WTC11 (cell line): Measurements from ENCODE around the gene ZNF792. TPM values are rescaled to one million over a fixed set of nuclear protein-coding genes. Genes with fewer than 3 reads are reported as not detected.
A peak's percentile ranks its signal among the peaks of the same experiment; 100 is the strongest.

Source experiments
- ATAC-seq: fragments of 200-7000 bp; cut with Tn5 transposase; 2 replicates; pipeline ENCODE4 v1.10.0; 2021; ENCODE audit warnings: mild to moderate bottlenecking, moderate library complexity
- CTCF ChIA-PET: fragments of 300-600 bp; sonication (Branson Sonifier 250); formaldehyde crosslinking; loops from one replicate; lab custom pipeline; 2021; ENCODE audit warnings: antibody characterized with exemption; lab: Charles Lee
- POLR2A ChIA-PET: fragments of 350-600 bp; sonication (Branson Sonifier 250); formaldehyde crosslinking; loops from one replicate; lab custom pipeline; 2021; ENCODE audit warnings: antibody characterized with exemption; lab: Charles Lee
- DNase-seq: peaks from one replicate; pipeline ENCODE4 v3.0.0; 2021; ENCODE audit warnings: low spot score
- H3K27ac Mint-ChIP-seq: 2 replicates; pipeline ENCODE4 v1.8.0; 2021; ENCODE audit warnings: mixed read lengths
- H3K27me3 Mint-ChIP-seq: 2 replicates; pipeline ENCODE4 v1.8.0; 2021; ENCODE audit warnings: low read depth, mild to moderate bottlenecking, moderate library complexity, mixed read lengths
- H3K36me3 Mint-ChIP-seq: 2 replicates; pipeline ENCODE4 v1.8.0; 2021; ENCODE audit warnings: mixed read lengths
- H3K4me1 Mint-ChIP-seq: 2 replicates; pipeline ENCODE4 v1.8.0; 2022; ENCODE audit warnings: mixed read lengths
- H3K4me3 Mint-ChIP-seq: 2 replicates; pipeline ENCODE4 v1.8.0; 2021; ENCODE audit warnings: mild to moderate bottlenecking, moderate library complexity, mixed read lengths
- H3K9me3 Mint-ChIP-seq: 2 replicates; pipeline ENCODE4 v1.8.0; 2021; ENCODE audit warnings: mixed read lengths
- E2F1 ChIP-seq: sonication (generic); formaldehyde crosslinking; IDR thresholded peaks from 2 replicates; pipeline ENCODE4 v1.8.0; 2022; ENCODE audit warnings: mild to moderate bottlenecking, missing genetic modification reagents
- E2F5 ChIP-seq: sonication (generic); formaldehyde crosslinking; IDR thresholded peaks from 2 replicates; pipeline ENCODE4 v1.8.1; 2022; ENCODE audit warnings: mild to moderate bottlenecking, moderate library complexity, missing genetic modification reagents
- ERG ChIP-seq: fragments of 250-450 bp; sonication (Bioruptor Pico); IDR thresholded peaks from 2 replicates; pipeline ENCODE4 v1.8.0; 2021; ENCODE audit warnings: mild to moderate bottlenecking
- ETV6 ChIP-seq: sonication (generic); formaldehyde crosslinking; IDR thresholded peaks from 2 replicates; pipeline ENCODE4 v1.8.1; 2022; ENCODE audit warnings: mild to moderate bottlenecking, missing genetic modification reagents
- JAZF1 ChIP-seq: fragments of 250-450 bp; sonication (Bioruptor Pico); IDR thresholded peaks from 2 replicates; pipeline ENCODE4 v1.9.0; 2021; ENCODE audit warnings: moderate library complexity, mild to moderate bottlenecking, inconsistent platforms
- NFATC4 ChIP-seq: fragments of 250-450 bp; sonication (Bioruptor Pico); IDR thresholded peaks from 2 replicates; pipeline ENCODE4 v1.9.0; 2021; ENCODE audit warnings: mild to moderate bottlenecking
- NR3C1 ChIP-seq: sonication (generic); formaldehyde crosslinking; conservative IDR thresholded peaks from 2 replicates; pipeline ENCODE4 v1.8.1; 2023; ENCODE audit warnings: low read depth, mild to moderate bottlenecking, missing genetic modification reagents
- RORB ChIP-seq: fragments of 250-450 bp; sonication (Bioruptor Pico); IDR thresholded peaks from 2 replicates; pipeline ENCODE4 v1.9.0; 2021; ENCODE audit warnings: mild to moderate bottlenecking
- SMAD4 ChIP-seq: sonication (generic); formaldehyde crosslinking; IDR thresholded peaks from 2 replicates; pipeline ENCODE4 v1.8.0; 2022; ENCODE audit warnings: mild to moderate bottlenecking, missing genetic modification reagents
- SP1 ChIP-seq: sonication (generic); formaldehyde crosslinking; conservative IDR thresholded peaks from 2 replicates; pipeline ENCODE4 v1.8.1; 2022; ENCODE audit warnings: missing genetic modification reagents
- ZNF121 ChIP-seq: sonication (generic); formaldehyde crosslinking; IDR thresholded peaks from 2 replicates; pipeline ENCODE4 v1.8.0; 2023; ENCODE audit warnings: missing genetic modification reagents
- ZNF138 ChIP-seq: sonication (generic); formaldehyde crosslinking; conservative IDR thresholded peaks from 2 replicates; pipeline ENCODE4 v1.8.1; 2022; ENCODE audit warnings: mild to moderate bottlenecking, moderate library complexity, missing genetic modification reagents
- ZNF263 ChIP-seq: sonication (generic); formaldehyde crosslinking; IDR thresholded peaks from 2 replicates; pipeline ENCODE4 v1.8.1; 2022; ENCODE audit warnings: low read depth, mild to moderate bottlenecking, moderate library complexity, missing genetic modification reagents
- ZNF423 ChIP-seq: fragments of 250-450 bp; sonication (Bioruptor Pico); IDR thresholded peaks from 2 replicates; pipeline ENCODE4 v2.1.2; 2022; ENCODE audit warnings: mild to moderate bottlenecking, moderate library complexity
- ZNF671 ChIP-seq: fragments of 250-450 bp; sonication (Bioruptor Pico); IDR thresholded peaks from 2 replicates; pipeline ENCODE4 v1.8.0; 2021; ENCODE audit warnings: mild to moderate bottlenecking
- ZSCAN18 ChIP-seq: fragments of 250-450 bp; sonication (Bioruptor Pico); IDR thresholded peaks from 2 replicates; pipeline ENCODE4 v2.1.2; 2022; ENCODE audit warnings: mild to moderate bottlenecking, moderate library complexity
- total RNA-seq: library from RNA; stranded (reverse); gene quantifications from 3 replicates; pipeline ENCODE4 v1.2.3, GENCODE V29; 2021

ZNF792 gene
- total RNA-seq, 1 experiment from 2014 or later, result 12.9 TPM

GRCh38 chr19:34989298-34989697 is 25.3 kb upstream of the ZNF792 start:
- TF ChIP-seq SMAD4 (CRISPR knock-in tag) (no peak), ZNF423 (no peak), ZNF138 (CRISPR knock-in tag) (no peak), RORB (CRISPR knock-in tag) (no peak), JAZF1 (CRISPR knock-in tag) (no peak), NR3C1 (CRISPR knock-in tag) (no peak), ZNF671 (no peak), ZNF263 (CRISPR knock-in tag) (no peak), ZSCAN18 (CRISPR knock-in tag) (no peak), NFATC4 (CRISPR knock-in tag) (no peak), ERG (no peak)
- DNase-seq (no peak), ATAC-seq (no peak)
- no peak overlapping the region for H3K4me3 Mint-ChIP-seq
- H3K27me3 Mint-ChIP-seq, result peaks cover 2% of the 10 kb centered on the region; the same call in 1 of the 2 replicates
- peaks cover 5% of the 10 kb centered on the region for H3K36me3 Mint-ChIP-seq
- H3K27ac Mint-ChIP-seq, result no peak overlapping the region
- CTCF ChIA-PET, result interaction anchor here (1.1 to 1.4 kb wide), 2 partner anchors 24 to 55 kb away, joined by 3 to 4 read pairs; no protein-coding TSS in a partner anchor
- POLR2A ChIA-PET, result no interaction called here
- peaks cover 13% of the 10 kb centered on the region for H3K9me3 Mint-ChIP-seq
- peaks cover 18% of the 10 kb centered on the region for H3K4me1 Mint-ChIP-seq

- no peak for ATAC-seq
- POLR2A ChIA-PET, result no interaction called here
- H3K36me3 Mint-ChIP-seq, result peaks cover 9% of the 10 kb centered on the region
Observed at GRCh38 chr19:34988119-34988518, 24.1 kb upstream of the ZNF792 start.

GRCh38 chr19:34985249-34986022 is 21.4 kb upstream of the ZNF792 start:
- ATAC-seq, result peak; percentile 99
- ChIA-PET POLR2A (interaction anchor here (1.4 to 1.5 kb wide), 2 partner anchors 10 to 14 kb away, joined by 5 to 6 read pairs; no protein-coding TSS in a partner anchor), CTCF (interaction anchor here (0.7 to 1.2 kb wide), 8 partner anchors 10 to 510 kb away, joined by 3 to 8 read pairs (median 3); no protein-coding TSS in a partner anchor)
- Mint-ChIP-seq H3K9me3 (peaks cover 15% of the 10 kb centered on the region), H3K4me3 (peak overlapping the region; percentile 36; the same call in 1 of the 2 replicates), H3K36me3 (peaks cover 9% of the 10 kb centered on the region), H3K27ac (peak overlapping the region; percentile 93), H3K27me3 (no peaks in the 10 kb centered on the region; the same call in 1 of the 2 replicates), H3K4me1 (peaks cover 25% of the 10 kb centered on the region)
- DNase-seq, result peak; percentile 46
- TF ChIP-seq ETV6 (CRISPR knock-in tag) (peak; percentile 74; the same call in 1 of the 2 replicates), SP1 (CRISPR knock-in tag) (no peak)

More at GRCh38 chr19:34988119-34988518, 24.1 kb upstream of the ZNF792 start:
- no peak overlapping the region for H3K4me3 Mint-ChIP-seq
- no peak overlapping the region for H3K27ac Mint-ChIP-seq
- CTCF ChIA-PET, result no interaction called here
- no peak for DNase-seq
- H3K4me1 Mint-ChIP-seq, result peaks cover 11% of the 10 kb centered on the region
- H3K27me3 Mint-ChIP-seq, result no peaks in the 10 kb centered on the region; the same call in 1 of the 2 replicates
- TF ChIP-seq ZNF121 (CRISPR knock-in tag) (no peak), E2F1 (CRISPR knock-in tag) (no peak), E2F5 (no peak), SP1 (CRISPR knock-in tag) (no peak), RORB (CRISPR knock-in tag) (no peak)
- H3K9me3 Mint-ChIP-seq, result peaks cover 19% of the 10 kb centered on the region
